MM.1S (cell line): ENCODE results near the gene EXOSC6.
"Not testable (repeated sequence)": the region's sequence is repeated elsewhere in the genome, so short reads cannot be mapped to it uniquely, and the experiment has no call there.

Experiments
- DNase-seq: peaks from one replicate; pipeline ENCODE4 v3.0.0-alpha.2; 2015
- H2AFZ ChIP-seq: fragments of 300-600 bp; sonication (generic); 2 replicates; pipeline ENCODE4 v1.6.0; 2016; ENCODE audit warnings: antibody characterized with exemption, low read length
- H3F3A ChIP-seq: fragments of 300-600 bp; sonication (generic); 2 replicates; pipeline ENCODE4 v1.6.1; 2016; ENCODE audit warnings: mild to moderate bottlenecking, antibody characterized with exemption, low read length, moderate library complexity, mixed read lengths; ENCODE audit not compliant: insufficient read depth
- H3K27ac ChIP-seq: fragments of 300-600 bp; sonication (generic); 2 replicates; pipeline ENCODE4 v1.5.1; 2016; ENCODE audit warnings: mild to moderate bottlenecking, low read length
- H3K27me3 ChIP-seq: fragments of 300-600 bp; sonication (generic); replicated peaks from 2 replicates; pipeline ENCODE4 v1.6.0; 2016; ENCODE audit warnings: low read length; ENCODE audit not compliant: insufficient read depth
- H3K36me3 ChIP-seq: fragments of 300-600 bp; sonication (generic); replicated peaks from 2 replicates; pipeline ENCODE4 v1.6.1; 2016; ENCODE audit warnings: mild to moderate bottlenecking, low read length, mixed read lengths; ENCODE audit not compliant: insufficient read depth
- H3K4me1 ChIP-seq: fragments of 300-600 bp; sonication (generic); 2 replicates; pipeline ENCODE4 v1.6.1; 2016; ENCODE audit warnings: low read length, mixed read lengths
- H3K4me2 ChIP-seq: fragments of 300-600 bp; sonication (generic); 2 replicates; pipeline ENCODE4 v1.6.0; 2016; ENCODE audit warnings: low read depth, low read length
- H3K4me3 ChIP-seq: fragments of 300-600 bp; sonication (generic); 2 replicates; pipeline ENCODE4 v1.5.1; 2016; ENCODE audit warnings: low read length, mixed read lengths
- H3K79me2 ChIP-seq: fragments of 300-600 bp; sonication (generic); 2 replicates; pipeline ENCODE4 v1.6.1; 2016; ENCODE audit warnings: mixed run types, low read length, mixed read lengths
- H3K9ac ChIP-seq: fragments of 300-600 bp; sonication (generic); 2 replicates; pipeline ENCODE4 v1.6.1; 2016; ENCODE audit warnings: low read length, mixed read lengths
- H3K9me2 ChIP-seq: fragments of 300-600 bp; sonication (generic); replicated peaks from 2 replicates; pipeline ENCODE4 v1.6.1; 2016; ENCODE audit warnings: mild to moderate bottlenecking, low read length, mixed read lengths; ENCODE audit not compliant: insufficient read depth
- H3K9me3 ChIP-seq: fragments of 300-600 bp; sonication (generic); replicated peaks from 2 replicates; pipeline ENCODE4 v1.6.1; 2016; ENCODE audit warnings: mild to moderate bottlenecking, low read length, mixed read lengths; ENCODE audit not compliant: insufficient read depth
- H4K20me1 ChIP-seq: fragments of 300-600 bp; sonication (generic); 2 replicates; pipeline ENCODE4 v1.6.1; 2016; ENCODE audit warnings: mild to moderate bottlenecking, low read length, moderate library complexity, mixed read lengths; ENCODE audit not compliant: insufficient read depth
- EZH2 ChIP-seq: fragments of 300-600 bp; sonication (generic); optimal IDR thresholded peaks from 2 replicates; pipeline ENCODE3; 2017; ENCODE audit warnings: low read depth, mild to moderate bottlenecking, antibody characterized with exemption, low read length, mixed read lengths
- EZH2phosphoT487 ChIP-seq: fragments of 300-600 bp; sonication (generic); IDR thresholded peaks from 2 replicates; pipeline ENCODE4 v1.6.1; 2018; ENCODE audit warnings: antibody characterized with exemption, low read length
- TF ChIP-seq, protein P1 (sequence below): fragments of 300-600 bp; sonication (generic); IDR thresholded peaks from 2 replicates; pipeline ENCODE4 v1.5.1; 2016; ENCODE audit warnings: antibody characterized with exemption, low read length, mixed read lengths

EXOSC6 gene

DNA sequence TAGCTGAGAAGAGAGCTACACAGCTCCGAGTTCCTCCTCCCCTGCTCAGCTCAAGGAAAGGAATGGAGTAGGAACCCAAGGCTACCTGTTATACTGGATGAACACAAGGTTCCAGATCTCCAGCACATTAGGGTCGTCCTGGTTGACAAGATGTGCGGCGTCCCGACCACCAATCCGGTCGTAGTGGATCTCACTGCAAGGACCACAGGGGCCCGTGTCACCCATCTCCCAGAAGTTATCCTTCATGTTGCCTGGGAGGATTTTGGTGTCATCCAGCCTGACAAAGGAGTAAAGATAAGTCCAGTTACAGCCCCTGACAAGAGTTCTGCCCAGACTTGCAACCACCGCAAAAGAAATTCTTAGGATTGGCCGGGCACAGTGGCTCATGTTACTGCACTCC lies 20.0 kb upstream of the EXOSC6 start:
- no peak for TF ChIP-seq EZH2
- TF ChIP-seq EZH2phosphoT487: no peak
- TF ChIP-seq, protein P1, sequence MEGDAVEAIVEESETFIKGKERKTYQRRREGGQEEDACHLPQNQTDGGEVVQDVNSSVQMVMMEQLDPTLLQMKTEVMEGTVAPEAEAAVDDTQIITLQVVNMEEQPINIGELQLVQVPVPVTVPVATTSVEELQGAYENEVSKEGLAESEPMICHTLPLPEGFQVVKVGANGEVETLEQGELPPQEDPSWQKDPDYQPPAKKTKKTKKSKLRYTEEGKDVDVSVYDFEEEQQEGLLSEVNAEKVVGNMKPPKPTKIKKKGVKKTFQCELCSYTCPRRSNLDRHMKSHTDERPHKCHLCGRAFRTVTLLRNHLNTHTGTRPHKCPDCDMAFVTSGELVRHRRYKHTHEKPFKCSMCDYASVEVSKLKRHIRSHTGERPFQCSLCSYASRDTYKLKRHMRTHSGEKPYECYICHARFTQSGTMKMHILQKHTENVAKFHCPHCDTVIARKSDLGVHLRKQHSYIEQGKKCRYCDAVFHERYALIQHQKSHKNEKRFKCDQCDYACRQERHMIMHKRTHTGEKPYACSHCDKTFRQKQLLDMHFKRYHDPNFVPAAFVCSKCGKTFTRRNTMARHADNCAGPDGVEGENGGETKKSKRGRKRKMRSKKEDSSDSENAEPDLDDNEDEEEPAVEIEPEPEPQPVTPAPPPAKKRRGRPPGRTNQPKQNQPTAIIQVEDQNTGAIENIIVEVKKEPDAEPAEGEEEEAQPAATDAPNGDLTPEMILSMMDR: no peak
- H3K9me3 ChIP-seq: no peaks in the 10 kb centered on the region
- no peaks in the 10 kb centered on the region for H3K4me1 ChIP-seq
- H3K4me2 ChIP-seq: no peak overlapping the region
- no peaks in the 10 kb centered on the region for H3K27me3 ChIP-seq
- no peak overlapping the region for H3K4me3 ChIP-seq
- no peak overlapping the region for H2AFZ ChIP-seq
- H3K9ac ChIP-seq: no peak overlapping the region
- no peaks in the 10 kb centered on the region for H3K9me2 ChIP-seq
- no peak overlapping the region for H3K27ac ChIP-seq
- H3K79me2 ChIP-seq: peaks cover 32% of the 10 kb centered on the region
- peaks cover 17% of the 10 kb centered on the region for H3K36me3 ChIP-seq
- no peak for DNase-seq
- no peaks in the 10 kb centered on the region for H4K20me1 ChIP-seq
- H3F3A ChIP-seq: no peaks in the 10 kb centered on the region

GRCh38 chr16:70270176-70270575 lies 18.4 kb upstream of the EXOSC6 start:
- no peak for TF ChIP-seq EZH2
- TF ChIP-seq EZH2phosphoT487: no peak
- TF ChIP-seq, protein P1: no peak
- Histone ChIP-seq H3K79me2 (peaks cover 28% of the 10 kb centered on the region), H3K36me3 (peaks cover 19% of the 10 kb centered on the region), H3K27ac (no peak overlapping the region), H3K9ac (no peak overlapping the region), H3K27me3 (no peaks in the 10 kb centered on the region), H3K4me1 (no peaks in the 10 kb centered on the region), H2AFZ (no peak overlapping the region), H3F3A (no peaks in the 10 kb centered on the region), H3K4me3 (no peak overlapping the region), H3K4me2 (no peak overlapping the region), H3K9me3 (no peaks in the 10 kb centered on the region), H4K20me1 (no peaks in the 10 kb centered on the region), H3K9me2 (no peaks in the 10 kb centered on the region)
- DNase-seq: no peak

- TF ChIP-seq, protein P1: no peak
- no peak for TF ChIP-seq EZH2phosphoT487
- no peak for TF ChIP-seq EZH2
- no peak for DNase-seq
- Histone ChIP-seq H3K36me3 (peaks cover 24% of the 10 kb centered on the region), H3F3A (no peaks in the 10 kb centered on the region), H3K4me2 (no peak overlapping the region), H3K79me2 (peaks cover 33% of the 10 kb centered on the region), H3K9me2 (no peaks in the 10 kb centered on the region), H3K9ac (no peak overlapping the region), H3K4me1 (no peaks in the 10 kb centered on the region), H3K9me3 (no peaks in the 10 kb centered on the region), H2AFZ (no peak overlapping the region), H3K4me3 (no peak overlapping the region), H4K20me1 (no peaks in the 10 kb centered on the region), H3K27me3 (no peaks in the 10 kb centered on the region), H3K27ac (no peak overlapping the region)
These were observed 17.7 kb upstream of the EXOSC6 start for GRCh38 chr16:70269471-70269870.

DNA sequence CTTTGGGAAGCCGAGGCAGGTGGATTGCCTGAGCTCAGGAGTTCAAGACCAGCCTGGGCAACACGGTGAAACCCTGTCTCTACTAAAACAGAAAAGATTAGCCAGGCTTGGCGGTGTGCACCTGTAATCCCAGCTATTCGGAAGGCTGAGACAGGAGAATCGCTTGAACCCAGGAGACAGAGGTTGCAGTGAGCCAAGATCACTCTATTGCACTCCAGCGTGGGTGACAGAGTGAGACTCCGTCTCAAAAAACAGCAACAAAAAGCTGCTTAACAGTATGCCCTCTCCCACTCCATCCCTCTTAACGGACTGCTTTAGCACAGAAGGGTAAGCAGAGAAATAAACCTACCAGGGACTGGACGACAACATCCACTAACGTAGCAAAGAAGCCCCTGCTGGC lies 16.2 kb upstream of the EXOSC6 start:
- H3F3A ChIP-seq, H3K4me1 ChIP-seq, H3K4me2 ChIP-seq, DNase-seq, H2AFZ ChIP-seq, H3K27me3 ChIP-seq, H4K20me1 ChIP-seq, H3K4me3 ChIP-seq, H3K9ac ChIP-seq, H3K27ac ChIP-seq, H3K9me2 ChIP-seq, H3K9me3 ChIP-seq: not testable (repeated sequence)
- H3K36me3 ChIP-seq: peaks cover 27% of the 10 kb centered on the region
- peaks cover 28% of the 10 kb centered on the region for H3K79me2 ChIP-seq
